HG03442 (cell line): Measurements from ENCODE around the gene NTNG1.

Experiments
- ATAC-seq: cut with Tn5 transposase; IDR thresholded peaks from one replicate; pipeline ENCODE4 v1.9.1; 2021; ENCODE audit warnings: mild to moderate bottlenecking, moderate library complexity; ENCODE audit not compliant: unreplicated experiment

Gene NTNG1

GRCh38 chr1:107487506-107487905 is 346.7 kb downstream of the NTNG1 start:
- no peak for ATAC-seq

GRCh38 chr1:107491582-107491981 is 350.7 kb downstream of the NTNG1 start:
- peak; percentile 46 for ATAC-seq

GRCh38 chr1:107493111-107493716 is 352.4 kb downstream of the NTNG1 start:
- ATAC-seq: no peak

- ATAC-seq: no peak
Observed at GRCh38 chr1:107494061-107494460, 353.2 kb downstream of the NTNG1 start.

- no peak for ATAC-seq
Observed at GRCh38 chr1:107496002-107496401, 355.2 kb downstream of the NTNG1 start.

GRCh38 chr1:107499139-107499744 is 358.4 kb downstream of the NTNG1 start:
- peak; percentile 96 for ATAC-seq

GRCh38 chr1:107501081-107501605 is 360.3 kb downstream of the NTNG1 start:
- no peak for ATAC-seq

GRCh38 chr1:107510347-107510746 is 369.5 kb downstream of the NTNG1 start:
- no peak for ATAC-seq

GRCh38 chr1:107512836-107513235 is 372.0 kb downstream of the NTNG1 start:
- ATAC-seq: no peak

GRCh38 chr1:107514841-107515240 is 374.0 kb downstream of the NTNG1 start:
- no peak for ATAC-seq

- ATAC-seq: peak; percentile 55
Observed at GRCh38 chr1:107515702-107516101, 374.9 kb downstream of the NTNG1 start.

GRCh38 chr1:107523061-107523460 is 382.2 kb downstream of the NTNG1 start:
- no peak for ATAC-seq

GRCh38 chr1:107523736-107524135 is 382.9 kb downstream of the NTNG1 start:
- ATAC-seq: no peak

- no peak for ATAC-seq
Observed at GRCh38 chr1:107524301-107524700, 383.5 kb downstream of the NTNG1 start.

GRCh38 chr1:107525145-107525544 is 384.3 kb downstream of the NTNG1 start:
- ATAC-seq: no peak

- ATAC-seq: no peak
Observed at GRCh38 chr1:107525961-107526360, 385.1 kb downstream of the NTNG1 start.

- ATAC-seq: no peak
Observed at GRCh38 chr1:107526524-107527198, 385.8 kb downstream of the NTNG1 start.

- peak; percentile 95 for ATAC-seq
Observed at GRCh38 chr1:107529511-107530149, 388.8 kb downstream of the NTNG1 start.

- ATAC-seq: no peak
Observed at GRCh38 chr1:107530543-107530942, 389.7 kb downstream of the NTNG1 start.

- no peak for ATAC-seq
Observed at GRCh38 chr1:107531065-107531908, 390.4 kb downstream of the NTNG1 start.

GRCh38 chr1:107532318-107532717 is 391.5 kb downstream of the NTNG1 start:
- ATAC-seq: no peak
